Measurements from ENCODE around the gene RASGEF1B. TPM values are rescaled to one million over a fixed set of nuclear protein-coding genes. Genes with fewer than 3 reads are reported as not detected.

Gene RASGEF1B
- total and polyA plus RNA-seq, 2 of the 4 experiments (the other 2 are of a cell fraction), result 0.09 to 0.36 TPM

GRCh38 chr4:81466841-81467671 lies 4.7 kb downstream of the RASGEF1B start:
- Histone ChIP-seq H2AK9ac (replicated peaks; ENCODE audit: low read depth, low read length, poor library complexity) (no peak overlapping the region), H3K4me3 (ENCODE audit: insufficient read depth, low read depth, low read length) (no peak overlapping the region), H3K23ac (ENCODE audit: low read depth, low read length) (no peak overlapping the region), H3K9ac (ENCODE audit: low read depth, low read length) (no peak overlapping the region; the same call in 1 of the 2 replicates), H2BK20ac (ENCODE audit: low read depth, low read length) (no peak overlapping the region), H2AK5ac (ENCODE audit: low read depth, low read length) (no peak overlapping the region), H3K18ac (ENCODE audit: low read depth, low read length) (no peak overlapping the region), H3K4me2 (ENCODE audit: low read depth, low read length) (no peak overlapping the region), H2BK15ac (ENCODE audit: low read depth, low read length) (no peak overlapping the region), H3K56ac (ENCODE audit: extremely low read depth, insufficient read depth, low read length) (no peak overlapping the region), H4K20me1 (ENCODE audit: insufficient read depth, low read length) (no peaks in the 10 kb centered on the region), H3K79me1 (ENCODE audit: low read depth in 1 of 2, low read length in 2 of 2) (no peaks in the 10 kb centered on the region), H3K9me3 (ENCODE audit: control insufficient read depth, insufficient read depth, low read length) (no peaks in the 10 kb centered on the region), H3K27ac (ENCODE audit: insufficient read depth, low read length) (no peak overlapping the region), H2AFZ (replicated peaks; ENCODE audit: low read length, poor library complexity) (no peak overlapping the region), H3K4me1 (ENCODE audit: control insufficient read depth, insufficient read depth, low read length) (peaks cover 2% of the 10 kb centered on the region), H2BK5ac (ENCODE audit: low read depth, low read length, poor library complexity, severe bottlenecking) (no peak overlapping the region), H4K91ac (ENCODE audit: insufficient read depth, low read depth, low read length) (no peak overlapping the region), H3K36me3 (ENCODE audit: control insufficient read depth, insufficient read depth, low read length) (no peaks in the 10 kb centered on the region), H3K27me3 (ENCODE audit: control insufficient read depth, insufficient read depth, low read length) (peaks cover 20% of the 10 kb centered on the region), H3K4ac (ENCODE audit: low read depth, low read length) (no peak overlapping the region), H3K14ac (replicated peaks; ENCODE audit: low read depth, low read length) (no peak overlapping the region), H4K8ac (ENCODE audit: low read depth in 2 of 2, low read length in 2 of 2) (no peak overlapping the region), H2BK120ac (ENCODE audit: low read depth, low read length) (no peak overlapping the region), H3K9me1 (ENCODE audit: insufficient read depth, low read length) (no peaks in the 10 kb centered on the region; the same call in 1 of the 2 replicates), H4K5ac (ENCODE audit: low read depth, low read length) (no peak overlapping the region; the same call in 1 of the 2 replicates)
- intact Hi-C loops (cut with micrococcal nuclease) (loop anchor here (1.0 to 5.0 kb wide), 6 partner anchors 61 to 895 kb away; no protein-coding TSS in a partner anchor), in situ Hi-C loops (cut with MboI; ENCODE audit: low sequenced_read_pairs) (loop anchor here (5.0 kb wide), 1 partner anchor 375 kb away; no protein-coding TSS in a partner anchor), dilution Hi-C loops (cut with HindIII; ENCODE audit: low sequenced_read_pairs, unreplicated experiment) (no loop called here)
- BruUV-seq (replicated peaks), result no TSS peak
- ChIA-PET POLR2A (ENCODE audit: unreplicated experiment) (no interaction called here), CTCF (interaction anchor here (0.5 to 1.6 kb wide), 17 partner anchors 12 to 801 kb away, joined by 3 to 13 read pairs (median 3); no protein-coding TSS in a partner anchor)
- DNase-seq, result peak; percentile 66
- peak; percentile 76 for TF ChIP-seq SMC3 (IDR thresholded peaks at IDR 0.05; ENCODE audit: low read depth, low read length)
- no peak for TF ChIP-seq MAZ (IDR thresholded peaks at IDR 0.05; ENCODE audit: borderline replicate concordance, low read depth, low read length)
- TF ChIP-seq RCOR1 (IDR thresholded peaks at IDR 0.05; ENCODE audit: insufficient replicate concordance, low read length), result no peak
- TF ChIP-seq CTCF (conservative IDR thresholded peaks at IDR 0.05; ENCODE audit: low read depth, low read length), result peak; percentile 86
- peak; percentile 88 for TF ChIP-seq RAD21 (IDR thresholded peaks at IDR 0.05; ENCODE audit: low read length)
- TF ChIP-seq ELK1 (IDR thresholded peaks at IDR 0.05; ENCODE audit: borderline replicate concordance, low read depth, low read length), result no peak
- no CpG with 5 or more reads among the region's 5 CpGs for WGBS, 2 experiments (ENCODE audit: extremely low coverage in 2 of 2, insufficient read length in 1 of 2)
- peak; percentile 25 for ATAC-seq (ENCODE audit: low read depth)

Data from IMR-90 (cell line).